GM12872 (cell line): ENCODE results near the gene KCNIP1.

ENCODE experiments used
- CTCF ChIP-seq: IDR thresholded peaks from 3 replicates; pipeline ENCODE4 v1.5.1; 2011; ENCODE audit warnings: low read depth, mild to moderate bottlenecking, low read length, moderate library complexity; ENCODE audit not compliant: insufficient read depth

KCNIP1 gene

GRCh38 chr5:170532935-170533334 is 29.1 kb downstream of the KCNIP1 start:
- TF ChIP-seq CTCF: no peak

GRCh38 chr5:170533383-170533782 is 29.6 kb downstream of the KCNIP1 start:
- TF ChIP-seq CTCF: no peak

GRCh38 chr5:170534177-170534576 is 30.4 kb downstream of the KCNIP1 start:
- no peak for TF ChIP-seq CTCF

- no peak for TF ChIP-seq CTCF
These were observed 31.1 kb downstream of the KCNIP1 start for GRCh38 chr5:170534941-170535340.

- TF ChIP-seq CTCF: no peak
These were observed 32.7 kb downstream of the KCNIP1 start for GRCh38 chr5:170536525-170536924.

- TF ChIP-seq CTCF: no peak
These were observed 33.8 kb downstream of the KCNIP1 start for GRCh38 chr5:170537451-170538095.

- no peak for TF ChIP-seq CTCF
These were observed 34.3 kb downstream of the KCNIP1 start for GRCh38 chr5:170538096-170538465.
